ENCODE results near the gene SESN1.

The SESN1 gene

DNA sequence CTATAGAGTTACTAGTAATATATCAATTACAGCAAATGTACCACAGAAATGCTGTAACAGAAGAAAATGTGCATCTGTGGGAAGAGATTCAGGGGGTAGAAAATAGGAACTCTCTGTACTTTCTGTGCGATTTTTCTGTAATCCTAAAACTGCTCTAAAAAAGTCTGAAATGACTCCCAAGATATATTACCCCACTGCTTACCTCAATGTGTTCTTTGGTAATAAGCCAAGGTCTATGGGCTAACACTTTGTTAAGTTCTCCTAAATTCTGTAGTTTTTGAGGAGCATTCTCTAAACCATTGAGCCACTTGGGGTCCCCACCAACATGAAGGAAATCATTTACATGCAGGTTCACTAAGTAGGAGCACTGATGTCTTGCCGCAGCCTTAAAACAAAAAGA lies 94.4 kb downstream of the SESN1 start:
- Histone ChIP-seq H3K79me2 (ENCODE audit: insufficient read depth, low read depth) (no peaks in the 10 kb centered on the region), H3K4me3 (IDR thresholded peaks at IDR 0.05; ENCODE audit: insufficient read depth, low read depth, low read length) (no peak overlapping the region), H3K27ac (no peak overlapping the region), H2AFZ (ENCODE audit: low read depth) (no peak overlapping the region), H3K4me2 (no peak overlapping the region), H3K27me3 (ENCODE audit: insufficient read depth, low read depth) (no peaks in the 10 kb centered on the region), H4K20me1 (ENCODE audit: insufficient read depth) (no peaks in the 10 kb centered on the region), H3K4me1 (ENCODE audit: low read depth, poor library complexity, severe bottlenecking) (peaks cover 10% of the 10 kb centered on the region), H3K9ac (no peak overlapping the region), H3K36me3 (ENCODE audit: insufficient read depth) (no peaks in the 10 kb centered on the region)
- TF ChIP-seq, protein P1, sequence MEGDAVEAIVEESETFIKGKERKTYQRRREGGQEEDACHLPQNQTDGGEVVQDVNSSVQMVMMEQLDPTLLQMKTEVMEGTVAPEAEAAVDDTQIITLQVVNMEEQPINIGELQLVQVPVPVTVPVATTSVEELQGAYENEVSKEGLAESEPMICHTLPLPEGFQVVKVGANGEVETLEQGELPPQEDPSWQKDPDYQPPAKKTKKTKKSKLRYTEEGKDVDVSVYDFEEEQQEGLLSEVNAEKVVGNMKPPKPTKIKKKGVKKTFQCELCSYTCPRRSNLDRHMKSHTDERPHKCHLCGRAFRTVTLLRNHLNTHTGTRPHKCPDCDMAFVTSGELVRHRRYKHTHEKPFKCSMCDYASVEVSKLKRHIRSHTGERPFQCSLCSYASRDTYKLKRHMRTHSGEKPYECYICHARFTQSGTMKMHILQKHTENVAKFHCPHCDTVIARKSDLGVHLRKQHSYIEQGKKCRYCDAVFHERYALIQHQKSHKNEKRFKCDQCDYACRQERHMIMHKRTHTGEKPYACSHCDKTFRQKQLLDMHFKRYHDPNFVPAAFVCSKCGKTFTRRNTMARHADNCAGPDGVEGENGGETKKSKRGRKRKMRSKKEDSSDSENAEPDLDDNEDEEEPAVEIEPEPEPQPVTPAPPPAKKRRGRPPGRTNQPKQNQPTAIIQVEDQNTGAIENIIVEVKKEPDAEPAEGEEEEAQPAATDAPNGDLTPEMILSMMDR (conservative IDR thresholded peaks at IDR 0.05; ENCODE audit: low read depth, low read length): no peak

DNA sequence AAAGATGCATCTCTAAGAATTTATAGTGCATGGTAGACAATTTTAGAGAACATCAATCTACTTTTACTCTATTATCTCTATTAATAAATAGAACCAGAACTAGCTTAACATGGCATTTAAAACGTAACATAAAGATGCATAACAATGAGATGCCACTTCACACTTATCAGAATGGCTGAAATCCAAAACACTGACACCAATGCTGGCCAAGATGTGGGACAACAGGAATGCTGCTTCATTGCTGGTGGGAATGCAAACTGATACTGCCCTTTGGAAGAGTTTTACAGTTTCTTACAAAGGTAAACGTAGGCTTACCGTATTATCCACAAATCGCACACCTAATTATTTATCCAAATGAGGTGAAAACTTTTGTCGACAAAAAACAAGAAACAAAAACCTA lies 95.2 kb downstream of the SESN1 start:
- H3K4me3 ChIP-seq (IDR thresholded peaks at IDR 0.05; ENCODE audit: insufficient read depth, low read depth, low read length): no peak overlapping the region
- H2AFZ ChIP-seq (ENCODE audit: low read depth): no peak overlapping the region
- H3K4me1 ChIP-seq (ENCODE audit: low read depth, poor library complexity, severe bottlenecking): peaks cover 10% of the 10 kb centered on the region
- H3K4me2 ChIP-seq: no peak overlapping the region
- no peaks in the 10 kb centered on the region for H4K20me1 ChIP-seq (ENCODE audit: insufficient read depth)
- TF ChIP-seq, protein P1 (conservative IDR thresholded peaks at IDR 0.05; ENCODE audit: low read depth, low read length): no peak
- H3K27ac ChIP-seq: no peak overlapping the region
- no peaks in the 10 kb centered on the region for H3K36me3 ChIP-seq (ENCODE audit: insufficient read depth)
- no peaks in the 10 kb centered on the region for H3K27me3 ChIP-seq (ENCODE audit: insufficient read depth, low read depth)
- H3K79me2 ChIP-seq (ENCODE audit: insufficient read depth, low read depth): no peaks in the 10 kb centered on the region
- no peak overlapping the region for H3K9ac ChIP-seq

DNA sequence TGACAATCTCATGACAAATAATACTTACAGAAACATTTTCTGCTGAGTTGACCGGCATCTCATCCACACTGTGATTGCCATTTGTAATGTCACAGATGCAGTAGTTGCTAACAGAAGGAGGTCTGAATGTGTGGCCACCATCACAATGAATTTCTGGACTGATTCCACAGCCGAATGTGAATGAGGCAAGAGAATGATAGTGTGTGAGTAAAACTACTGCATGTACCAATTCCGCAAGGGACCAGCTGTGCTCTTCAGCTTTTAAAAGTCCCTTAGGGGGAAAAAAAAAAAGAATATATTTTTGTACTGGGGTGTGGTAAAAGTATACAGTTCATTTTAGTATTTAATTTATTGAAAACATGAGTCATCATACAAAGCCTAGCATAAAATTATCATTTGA lies 96.2 kb downstream of the SESN1 start:
- TF ChIP-seq, protein P1 (conservative IDR thresholded peaks at IDR 0.05; ENCODE audit: low read depth, low read length): no peak
- Histone ChIP-seq H3K79me2 (ENCODE audit: insufficient read depth, low read depth) (no peaks in the 10 kb centered on the region), H2AFZ (ENCODE audit: low read depth) (no peak overlapping the region), H3K4me3 (IDR thresholded peaks at IDR 0.05; ENCODE audit: insufficient read depth, low read depth, low read length) (no peak overlapping the region), H3K36me3 (ENCODE audit: insufficient read depth) (no peaks in the 10 kb centered on the region), H3K4me1 (ENCODE audit: low read depth, poor library complexity, severe bottlenecking) (peaks cover 10% of the 10 kb centered on the region), H3K27me3 (ENCODE audit: insufficient read depth, low read depth) (no peaks in the 10 kb centered on the region), H3K4me2 (no peak overlapping the region), H4K20me1 (ENCODE audit: insufficient read depth) (no peaks in the 10 kb centered on the region), H3K9ac (no peak overlapping the region), H3K27ac (no peak overlapping the region)

DNA sequence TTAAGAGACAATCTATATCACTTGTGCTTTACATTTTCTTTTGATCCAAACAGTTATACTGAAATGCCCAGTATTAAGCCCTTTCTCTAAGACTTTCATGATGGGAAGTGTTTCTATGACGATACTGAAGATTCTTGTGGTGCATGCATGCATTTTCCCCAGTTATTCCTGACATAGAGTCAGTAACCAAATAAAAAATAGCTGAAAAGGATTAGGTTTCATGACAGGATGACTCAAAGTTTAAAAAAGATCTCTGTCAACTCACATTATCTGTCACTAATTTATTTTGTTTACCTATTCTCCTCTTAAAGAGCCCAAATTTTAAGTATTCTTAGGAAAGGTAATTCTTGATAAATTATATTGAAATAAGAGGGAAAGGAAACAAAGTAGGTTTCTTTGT lies 98.4 kb downstream of the SESN1 start:
- no peak overlapping the region for H3K9ac ChIP-seq
- H3K27me3 ChIP-seq (ENCODE audit: insufficient read depth, low read depth): no peaks in the 10 kb centered on the region
- H2AFZ ChIP-seq (ENCODE audit: low read depth): no peak overlapping the region
- no peak overlapping the region for H3K4me2 ChIP-seq
- H3K36me3 ChIP-seq (ENCODE audit: insufficient read depth): no peaks in the 10 kb centered on the region
- H3K79me2 ChIP-seq (ENCODE audit: insufficient read depth, low read depth): no peaks in the 10 kb centered on the region
- no peak overlapping the region for H3K27ac ChIP-seq
- TF ChIP-seq, protein P1 (conservative IDR thresholded peaks at IDR 0.05; ENCODE audit: low read depth, low read length): no peak
- no peak overlapping the region for H3K4me3 ChIP-seq (IDR thresholded peaks at IDR 0.05; ENCODE audit: insufficient read depth, low read depth, low read length)
- H4K20me1 ChIP-seq (ENCODE audit: insufficient read depth): no peaks in the 10 kb centered on the region
- no peaks in the 10 kb centered on the region for H3K4me1 ChIP-seq (ENCODE audit: low read depth, poor library complexity, severe bottlenecking)

All from KMS-11 (cell line).